ENCODE measurements around the gene PPIP5K1.

PPIP5K1 gene

DNA sequence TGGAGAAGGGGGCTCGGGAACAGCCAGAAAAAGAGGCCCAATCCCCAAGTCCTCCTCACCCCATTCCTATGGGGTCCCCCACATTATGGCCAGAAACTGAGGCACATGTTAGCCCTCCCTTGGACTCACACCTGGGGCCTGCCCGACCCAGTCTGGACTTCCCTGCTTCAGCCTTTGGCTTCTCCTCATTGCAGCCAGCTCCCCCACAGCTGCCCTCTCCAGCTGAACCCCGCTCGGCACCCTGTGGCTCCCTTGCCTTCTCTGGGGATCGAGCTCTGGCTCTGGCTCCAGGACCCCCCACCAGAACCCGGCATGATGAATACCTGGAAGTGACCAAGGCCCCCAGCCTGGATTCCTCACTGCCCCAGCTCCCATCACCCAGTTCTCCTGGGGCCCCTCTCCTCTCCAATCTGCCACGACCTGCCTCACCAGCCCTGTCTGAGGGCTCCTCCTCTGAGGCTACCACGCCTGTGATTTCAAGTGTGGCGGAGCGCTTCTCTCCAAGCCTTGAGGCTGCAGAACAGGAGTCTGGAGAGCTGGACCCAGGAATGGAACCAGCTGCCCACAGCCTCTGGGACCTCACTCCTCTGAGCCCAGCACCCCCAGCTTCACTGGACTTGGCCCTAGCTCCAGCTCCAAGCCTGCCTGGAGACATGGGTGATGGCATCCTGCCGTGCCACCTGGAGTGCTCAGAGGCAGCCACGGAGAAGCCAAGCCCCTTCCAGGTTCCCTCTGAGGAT is 62.0 kb downstream of the PPIP5K1 start:
- H3K9ac ChIP-seq (ENCODE audit: low read length in 5 of 5) = no peak overlapping the region
- H3K36me3 ChIP-seq (ENCODE audit: control insufficient read depth in 5 of 5, insufficient read depth in 5 of 5, low read length in 5 of 5) = peaks cover 0 to 26% (median 12%) of the 10 kb centered on the region in 5 donors
- H3K27ac ChIP-seq (ENCODE audit: low read depth, low read length) = no peak overlapping the region

GRCh38 chr15:43527016-43527801 is 62.8 kb downstream of the PPIP5K1 start:
- Histone ChIP-seq H3K4me1 (ENCODE audit: control insufficient read depth in 5 of 5, insufficient read depth in 5 of 5, low read length in 5 of 5) (peaks cover 0 to 4% (median 0%) of the 10 kb centered on the region in 5 donors), H3K27ac (ENCODE audit: low read depth, low read length) (no peak overlapping the region), H3K9ac (ENCODE audit: low read length in 5 of 5) (no peak overlapping the region), H3K4me3 (ENCODE audit: low read depth in 1 of 5, low read length in 5 of 5) (no peak overlapping the region), H3K9me3 (ENCODE audit: control insufficient read depth in 5 of 5, low read length in 5 of 5) (no peaks in the 10 kb centered on the region), H3K36me3 (ENCODE audit: control insufficient read depth in 5 of 5, insufficient read depth in 5 of 5, low read length in 5 of 5) (peaks cover 0 to 28% (median 17%) of the 10 kb centered on the region in 5 donors), H3K27me3 (ENCODE audit: control insufficient read depth in 5 of 5, insufficient read depth in 4 of 5, low read length in 5 of 5) (no peaks in the 10 kb centered on the region)

More for the DNA sequence above, 62.0 kb downstream of the PPIP5K1 start:
- H3K9me3 ChIP-seq (ENCODE audit: control insufficient read depth in 5 of 5, low read length in 5 of 5) = no peaks in the 10 kb centered on the region
- H3K27me3 ChIP-seq (ENCODE audit: control insufficient read depth in 5 of 5, insufficient read depth in 4 of 5, low read length in 5 of 5) = no peaks in the 10 kb centered on the region
- no peak overlapping the region for H3K4me3 ChIP-seq (ENCODE audit: low read depth in 1 of 5, low read length in 5 of 5)
- H3K4me1 ChIP-seq (ENCODE audit: control insufficient read depth in 5 of 5, insufficient read depth in 5 of 5, low read length in 5 of 5) = peaks cover 0 to 4% (median 0%) of the 10 kb centered on the region in 5 donors

- no peak overlapping the region for H3K27ac ChIP-seq (ENCODE audit: low read depth, low read length)
- peaks cover 0 to 36% (median 24%) of the 10 kb centered on the region in 5 donors for H3K36me3 ChIP-seq (ENCODE audit: control insufficient read depth in 5 of 5, insufficient read depth in 5 of 5, low read length in 5 of 5)
- peaks cover 0 to 3% (median 0%) of the 10 kb centered on the region in 5 donors for H3K4me1 ChIP-seq (ENCODE audit: control insufficient read depth in 5 of 5, insufficient read depth in 5 of 5, low read length in 5 of 5)
- no peaks in the 10 kb centered on the region for H3K9me3 ChIP-seq (ENCODE audit: control insufficient read depth in 5 of 5, low read length in 5 of 5)
- H3K27me3 ChIP-seq (ENCODE audit: control insufficient read depth in 5 of 5, insufficient read depth in 4 of 5, low read length in 5 of 5) = peaks cover 0 to 5% (median 0%) of the 10 kb centered on the region in 5 donors
- H3K9ac ChIP-seq (ENCODE audit: low read length in 5 of 5) = no peak overlapping the region
- no peak overlapping the region for H3K4me3 ChIP-seq (ENCODE audit: low read depth in 1 of 5, low read length in 5 of 5)
Observed at GRCh38 chr15:43526261-43526930, 63.6 kb downstream of the PPIP5K1 start.

GRCh38 chr15:43525131-43525530 is 64.9 kb downstream of the PPIP5K1 start:
- Histone ChIP-seq H3K27ac (ENCODE audit: low read depth, low read length) (no peak overlapping the region), H3K27me3 (ENCODE audit: control insufficient read depth in 5 of 5, insufficient read depth in 4 of 5, low read length in 5 of 5) (peaks cover 0 to 5% (median 0%) of the 10 kb centered on the region in 5 donors), H3K9me3 (ENCODE audit: control insufficient read depth in 5 of 5, low read length in 5 of 5) (no peaks in the 10 kb centered on the region), H3K36me3 (ENCODE audit: control insufficient read depth in 5 of 5, insufficient read depth in 5 of 5, low read length in 5 of 5) (peaks cover 0 to 42% (median 24%) of the 10 kb centered on the region in 5 donors), H3K4me3 (ENCODE audit: low read depth in 1 of 5, low read length in 5 of 5) (no peak overlapping the region), H3K9ac (ENCODE audit: low read length in 5 of 5) (no peak overlapping the region), H3K4me1 (ENCODE audit: control insufficient read depth in 5 of 5, insufficient read depth in 5 of 5, low read length in 5 of 5) (no peaks in the 10 kb centered on the region)

GRCh38 chr15:43524254-43524845 is 65.7 kb downstream of the PPIP5K1 start:
- H3K27ac ChIP-seq (ENCODE audit: low read depth, low read length) = no peak overlapping the region
- peaks cover 0 to 37% (median 22%) of the 10 kb centered on the region in 5 donors for H3K36me3 ChIP-seq (ENCODE audit: control insufficient read depth in 5 of 5, insufficient read depth in 5 of 5, low read length in 5 of 5)
- no peak overlapping the region for H3K4me3 ChIP-seq (ENCODE audit: low read depth in 1 of 5, low read length in 5 of 5)

DNA sequence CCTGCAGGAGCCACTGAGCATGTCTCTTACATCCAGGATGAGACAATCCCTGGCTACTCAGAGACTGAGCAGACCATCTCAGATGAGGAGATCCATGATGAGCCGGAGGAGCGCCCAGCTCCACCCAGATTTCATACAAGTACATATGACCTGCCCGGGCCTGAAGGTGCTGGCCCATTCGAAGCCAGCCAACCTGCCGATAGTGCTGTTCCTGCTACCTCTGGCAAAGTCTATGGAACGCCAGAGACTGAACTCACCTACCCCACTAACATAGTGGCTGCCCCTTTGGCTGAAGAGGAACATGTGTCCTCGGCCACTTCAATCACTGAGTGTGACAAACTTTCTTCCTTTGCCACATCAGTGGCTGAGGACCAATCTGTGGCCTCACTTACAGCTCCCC is 66.4 kb downstream of the PPIP5K1 start:
- Histone ChIP-seq H3K9me3 (ENCODE audit: control insufficient read depth in 5 of 5, low read length in 5 of 5) (no peaks in the 10 kb centered on the region), H3K27ac (ENCODE audit: low read depth, low read length) (no peak overlapping the region), H3K9ac (ENCODE audit: low read length in 5 of 5) (no peak overlapping the region), H3K36me3 (ENCODE audit: control insufficient read depth in 5 of 5, insufficient read depth in 5 of 5, low read length in 5 of 5) (peaks cover 0 to 37% (median 22%) of the 10 kb centered on the region in 5 donors), H3K4me3 (ENCODE audit: low read depth in 1 of 5, low read length in 5 of 5) (no peak overlapping the region), H3K27me3 (ENCODE audit: control insufficient read depth in 5 of 5, insufficient read depth in 4 of 5, low read length in 5 of 5) (peaks cover 0 to 5% (median 2%) of the 10 kb centered on the region in 5 donors), H3K4me1 (ENCODE audit: control insufficient read depth in 5 of 5, insufficient read depth in 5 of 5, low read length in 5 of 5) (peaks cover 0 to 5% (median 4%) of the 10 kb centered on the region in 5 donors)

More at GRCh38 chr15:43524254-43524845, 65.7 kb downstream of the PPIP5K1 start:
- Histone ChIP-seq H3K9me3 (ENCODE audit: control insufficient read depth in 5 of 5, low read length in 5 of 5) (no peaks in the 10 kb centered on the region), H3K4me1 (ENCODE audit: control insufficient read depth in 5 of 5, insufficient read depth in 5 of 5, low read length in 5 of 5) (peaks cover 0 to 1% (median 0%) of the 10 kb centered on the region in 5 donors), H3K27me3 (ENCODE audit: control insufficient read depth in 5 of 5, insufficient read depth in 4 of 5, low read length in 5 of 5) (peaks cover 0 to 5% (median under 1%) of the 10 kb centered on the region in 5 donors), H3K9ac (ENCODE audit: low read length in 5 of 5) (no peak overlapping the region)

GRCh38 chr15:43522247-43522646 is 67.8 kb downstream of the PPIP5K1 start:
- H3K4me3 ChIP-seq (ENCODE audit: low read depth in 1 of 5, low read length in 5 of 5) = no peak overlapping the region
- H3K27me3 ChIP-seq (ENCODE audit: control insufficient read depth in 5 of 5, insufficient read depth in 4 of 5, low read length in 5 of 5) = peaks cover 4 to 15% (median 9%) of the 10 kb centered on the region in 5 donors
- H3K9me3 ChIP-seq (ENCODE audit: control insufficient read depth in 5 of 5, low read length in 5 of 5) = no peaks in the 10 kb centered on the region
- H3K36me3 ChIP-seq (ENCODE audit: control insufficient read depth in 5 of 5, insufficient read depth in 5 of 5, low read length in 5 of 5) = peaks cover 0 to 34% (median 22%) of the 10 kb centered on the region in 5 donors
- peaks cover 1 to 16% (median 14%) of the 10 kb centered on the region in 5 donors for H3K4me1 ChIP-seq (ENCODE audit: control insufficient read depth in 5 of 5, insufficient read depth in 5 of 5, low read length in 5 of 5)
- H3K27ac ChIP-seq (ENCODE audit: low read depth, low read length) = no peak overlapping the region
- no peak overlapping the region for H3K9ac ChIP-seq (ENCODE audit: low read length in 5 of 5)

DNA sequence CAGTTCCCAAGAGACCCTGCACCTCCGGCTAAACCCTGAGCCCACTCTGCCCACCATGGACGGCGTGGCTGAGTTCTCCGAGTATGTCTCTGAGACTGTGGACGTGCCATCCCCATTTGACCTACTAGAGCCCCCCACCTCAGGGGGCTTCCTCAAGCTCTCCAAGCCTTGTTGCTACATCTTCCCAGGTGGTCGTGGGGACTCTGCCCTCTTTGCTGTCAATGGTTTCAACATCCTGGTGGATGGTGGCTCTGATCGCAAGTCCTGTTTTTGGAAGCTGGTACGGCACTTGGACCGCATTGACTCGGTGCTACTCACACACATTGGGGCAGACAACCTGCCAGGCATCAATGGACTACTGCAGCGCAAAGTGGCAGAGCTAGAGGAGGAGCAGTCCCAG is 68.6 kb downstream of the PPIP5K1 start:
- no peak overlapping the region for H3K27ac ChIP-seq (ENCODE audit: low read depth, low read length)
- no peaks in the 10 kb centered on the region for H3K9me3 ChIP-seq (ENCODE audit: control insufficient read depth in 5 of 5, low read length in 5 of 5)
- peaks cover 1 to 22% (median 19%) of the 10 kb centered on the region in 5 donors for H3K4me1 ChIP-seq (ENCODE audit: control insufficient read depth in 5 of 5, insufficient read depth in 5 of 5, low read length in 5 of 5)
- peaks cover 0 to 34% (median 22%) of the 10 kb centered on the region in 5 donors for H3K36me3 ChIP-seq (ENCODE audit: control insufficient read depth in 5 of 5, insufficient read depth in 5 of 5, low read length in 5 of 5)
- no peak overlapping the region for H3K9ac ChIP-seq (ENCODE audit: low read length in 5 of 5)
- no peak overlapping the region for H3K4me3 ChIP-seq (ENCODE audit: low read depth in 1 of 5, low read length in 5 of 5)
- H3K27me3 ChIP-seq (ENCODE audit: control insufficient read depth in 5 of 5, insufficient read depth in 4 of 5, low read length in 5 of 5) = peaks cover 10 to 23% (median 17%) of the 10 kb centered on the region in 5 donors

- Histone ChIP-seq H3K4me3 (ENCODE audit: low read depth in 1 of 5, low read length in 5 of 5) (no peak overlapping the region), H3K27me3 (ENCODE audit: control insufficient read depth in 5 of 5, insufficient read depth in 4 of 5, low read length in 5 of 5) (peaks cover 10 to 35% (median 22%) of the 10 kb centered on the region in 5 donors), H3K36me3 (ENCODE audit: control insufficient read depth in 5 of 5, insufficient read depth in 5 of 5, low read length in 5 of 5) (peaks cover 0 to 32% (median 20%) of the 10 kb centered on the region in 5 donors), H3K27ac (ENCODE audit: low read depth, low read length) (no peak overlapping the region), H3K4me1 (ENCODE audit: control insufficient read depth in 5 of 5, insufficient read depth in 5 of 5, low read length in 5 of 5) (peaks cover 1 to 32% (median 19%) of the 10 kb centered on the region in 5 donors), H3K9ac (ENCODE audit: low read length in 5 of 5) (no peak overlapping the region), H3K9me3 (ENCODE audit: control insufficient read depth in 5 of 5, low read length in 5 of 5) (no peaks in the 10 kb centered on the region)
Observed at GRCh38 chr15:43520138-43520537, 69.9 kb downstream of the PPIP5K1 start.

Data from subcutaneous abdominal adipose tissue (tissue), 5 donors.